ENCODE data around the gene NUP98.

Gene NUP98

DNA sequence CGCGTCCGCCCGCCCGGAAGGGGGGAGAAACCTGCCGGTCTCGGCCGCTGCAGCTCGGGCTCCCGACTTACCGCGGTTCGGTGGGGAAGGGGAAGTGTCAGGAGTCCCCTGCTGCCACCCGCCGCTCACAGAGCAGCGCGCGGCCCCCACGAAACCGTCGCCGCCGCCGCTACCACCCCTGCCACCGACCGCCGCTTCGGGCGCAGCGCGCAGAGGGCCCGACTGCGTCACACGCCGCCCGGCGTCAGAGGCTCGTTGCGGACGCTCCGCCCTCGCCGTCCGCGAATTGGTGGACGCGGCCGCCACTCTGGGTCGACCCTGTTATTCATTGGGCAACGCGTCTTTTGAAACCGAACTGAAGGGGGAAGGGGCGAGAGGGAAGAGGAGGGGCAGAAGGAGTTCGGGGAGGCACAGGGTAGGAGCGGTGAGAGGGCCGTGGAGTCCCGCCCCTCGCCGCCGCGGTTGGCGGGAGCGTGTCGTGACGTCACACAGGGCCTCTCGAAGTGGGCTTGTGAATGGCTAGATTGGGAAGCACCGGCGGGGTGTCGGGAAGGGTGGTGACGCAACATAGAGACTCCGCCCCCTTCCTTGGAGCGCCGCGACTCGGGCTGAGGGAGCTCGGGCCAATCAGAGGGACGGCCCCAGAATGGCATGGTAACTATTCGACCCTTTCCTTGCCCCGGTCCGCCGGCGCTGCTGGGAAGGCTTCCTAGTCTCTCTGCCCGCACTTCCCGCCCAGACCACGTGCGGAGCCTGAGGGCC lies at the start of gene NUP98:
Gene NUP98 (minus strand): TSS at position 226 of the 762 bp plus-strand sequence. CDS start 15,437 bp downstream, outside the sequence.
- peak; percentile 97 for FAIRE-seq

DNA sequence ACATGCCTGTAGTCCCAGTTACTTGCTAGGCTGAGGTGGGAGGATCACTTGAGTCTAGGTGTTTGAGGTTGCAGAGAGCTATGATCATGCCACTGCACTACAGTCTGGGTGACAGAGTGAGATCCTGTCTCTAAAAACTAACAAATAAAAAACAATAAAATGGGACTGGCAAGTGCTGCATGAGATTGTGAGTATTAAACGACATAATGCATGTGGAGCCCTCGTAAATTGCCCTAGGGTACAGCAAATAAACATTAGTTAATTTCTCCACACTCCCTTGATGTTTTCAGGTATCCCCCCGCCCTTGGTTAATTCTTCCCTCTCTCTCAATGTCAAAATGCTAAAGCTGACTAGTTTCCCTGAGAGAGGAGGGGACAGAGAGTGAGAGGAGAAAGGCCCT lies 48.3 kb upstream of the NUP98 start:
- FAIRE-seq, result no peak

DNA sequence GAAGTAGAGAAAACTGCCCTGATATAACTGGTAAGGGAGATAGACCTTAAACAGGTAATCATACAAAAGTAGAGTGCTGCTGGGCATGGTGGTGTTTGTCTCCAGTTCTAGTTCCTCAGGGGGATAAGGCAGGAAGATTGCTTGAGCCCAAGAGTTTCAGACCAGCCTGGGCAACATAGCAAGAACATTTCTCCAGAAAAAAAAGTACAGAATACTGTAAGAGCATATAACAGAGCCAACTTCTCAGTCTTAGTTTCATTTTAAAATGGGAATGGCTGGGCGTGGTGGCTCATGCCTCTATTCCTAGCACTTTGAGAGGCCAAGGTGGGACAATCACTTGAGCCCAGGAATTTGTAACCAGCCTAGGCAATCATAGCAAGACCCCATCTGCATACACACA lies 47.9 kb upstream of the NUP98 start:
- no peak for FAIRE-seq

DNA sequence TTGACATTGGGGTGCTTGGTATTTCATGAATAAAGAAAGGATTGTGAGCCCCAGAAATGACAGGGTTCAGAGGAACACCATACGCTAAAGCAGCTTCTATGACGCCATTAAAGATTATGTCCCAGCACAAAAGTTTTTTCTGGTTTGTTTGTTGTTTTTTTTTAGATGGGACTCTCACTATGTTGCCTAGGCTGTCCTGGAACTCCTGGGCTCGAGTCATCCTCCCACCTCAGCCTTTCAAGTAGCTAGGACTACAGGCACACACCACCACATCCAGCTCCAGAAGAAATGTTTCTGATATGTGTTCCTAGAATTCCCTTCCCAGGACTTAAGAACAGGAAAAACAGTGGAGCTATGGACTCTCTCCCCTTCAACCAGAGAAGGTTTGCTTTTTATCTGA lies 46.0 kb upstream of the NUP98 start:
- FAIRE-seq, result no peak

DNA sequence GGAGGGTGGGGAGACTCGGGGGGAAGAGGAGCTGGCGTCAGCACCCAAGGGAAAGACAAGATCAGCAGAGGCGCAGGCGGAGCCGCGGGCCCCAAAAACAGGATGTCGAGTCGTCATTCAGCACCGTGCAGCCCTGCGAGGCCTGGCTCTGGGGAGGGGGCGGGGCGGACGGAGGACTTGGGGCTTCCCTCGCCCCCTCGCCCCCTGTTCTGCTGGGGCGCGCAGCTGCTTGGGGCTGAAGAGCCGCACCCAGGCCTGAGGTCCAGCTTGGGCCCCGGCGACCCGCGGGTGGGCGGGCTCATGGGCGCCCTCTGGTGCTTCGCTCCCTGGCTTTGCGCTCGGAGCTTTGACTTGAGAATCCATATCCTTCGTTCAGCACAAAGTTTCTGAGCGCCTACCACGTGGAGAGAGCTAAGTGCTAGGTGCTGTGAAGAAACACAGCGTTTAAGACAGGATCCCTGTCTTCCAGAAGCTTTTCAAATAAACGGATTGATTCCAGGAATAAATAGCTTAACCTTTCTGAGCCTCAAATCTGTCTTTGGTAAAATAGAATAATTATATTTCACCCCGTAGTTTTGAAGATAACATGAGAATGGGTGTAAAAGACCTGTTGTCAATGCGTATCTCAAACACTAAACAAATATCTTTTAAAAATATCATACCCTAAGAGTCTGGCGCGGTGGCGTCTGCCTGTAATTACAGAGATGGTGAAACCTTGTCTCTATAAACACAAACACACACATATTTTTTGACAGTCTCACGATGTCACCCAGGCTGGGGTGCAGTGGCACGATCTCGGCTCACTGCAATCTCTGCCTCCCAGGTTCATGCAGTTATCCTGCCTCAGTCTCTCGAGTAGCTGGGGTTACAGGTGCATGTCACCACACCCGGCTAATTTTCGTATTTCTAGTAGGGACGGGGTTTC lies 44.3 kb upstream of the NUP98 start:
- no peak for FAIRE-seq

DNA sequence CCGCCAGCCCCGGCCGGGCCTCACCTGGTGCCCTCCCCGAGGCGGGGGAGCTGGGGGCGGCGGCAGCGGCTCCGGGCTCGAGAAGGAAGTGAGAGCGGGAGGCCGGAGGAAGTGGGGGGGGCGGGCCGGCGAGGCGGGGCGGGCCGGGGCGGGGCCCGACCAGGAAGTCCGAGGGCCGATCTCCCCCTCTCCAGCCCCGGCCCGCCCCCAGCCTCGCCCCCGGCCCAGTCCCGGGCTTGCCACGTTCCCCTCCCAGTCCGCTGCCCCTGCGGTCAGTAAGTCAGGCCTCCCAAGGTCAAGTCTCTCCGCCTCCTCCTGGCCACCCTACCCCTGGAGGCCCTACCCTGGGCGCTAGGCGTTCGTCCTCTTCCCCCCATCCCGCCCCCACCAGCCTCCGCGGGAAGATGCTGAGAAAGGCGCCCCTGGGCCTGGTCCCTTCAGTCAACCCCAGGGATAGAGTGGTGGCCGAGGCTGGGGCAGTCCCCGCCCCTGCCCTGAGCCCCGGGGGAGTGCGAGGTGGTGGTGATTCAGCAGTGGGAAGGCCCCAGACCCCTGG lies 43.6 kb upstream of the NUP98 start, which contains the start of gene RHOG:
Gene RHOG (minus strand): TSS at position 90 of the 556 bp plus-strand sequence. CDS start 12,821 bp downstream, outside the sequence.
- FAIRE-seq, result no peak

DNA sequence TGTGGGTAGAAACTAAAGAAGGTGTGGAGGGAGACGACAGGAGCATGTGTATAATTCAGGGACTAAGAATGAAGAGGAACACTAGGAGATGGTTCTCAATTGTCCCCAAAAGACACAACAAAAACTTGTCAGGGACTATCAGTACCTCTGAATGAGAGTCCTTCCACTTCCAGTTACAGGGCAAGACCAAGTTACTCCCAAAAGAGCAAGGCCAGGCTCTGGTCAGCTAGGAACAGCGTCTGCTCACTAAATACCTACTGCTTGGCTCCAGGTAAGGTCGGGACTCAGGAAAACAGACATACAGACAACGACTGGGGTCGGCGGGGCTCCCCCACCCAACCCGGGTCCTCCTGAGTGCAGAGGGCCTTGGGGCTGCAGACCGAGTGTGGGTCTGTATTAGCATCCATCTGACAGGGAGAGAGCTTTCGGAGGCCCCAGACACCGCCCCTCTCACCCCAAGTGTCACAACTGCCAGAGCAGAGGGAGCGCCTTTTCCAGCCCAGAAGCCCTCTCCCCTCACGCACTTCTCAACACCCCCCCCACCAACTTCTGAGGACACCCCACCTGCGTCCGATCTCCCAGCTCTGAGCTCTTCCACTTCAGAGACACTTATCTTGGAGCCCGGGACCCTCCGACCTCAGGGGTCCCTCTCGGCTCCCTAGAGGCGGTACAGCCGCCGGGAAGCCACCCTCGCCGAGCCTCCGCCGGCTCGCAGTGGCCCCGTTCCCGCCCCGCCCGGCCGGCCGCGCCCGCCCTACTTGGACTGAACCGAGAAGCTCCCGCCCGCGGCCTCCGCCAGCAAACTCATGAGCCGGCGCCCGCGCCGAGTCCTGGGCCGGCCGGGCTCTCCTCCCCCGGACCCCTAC lies 42.9 kb upstream of the NUP98 start:
- no peak for FAIRE-seq

DNA sequence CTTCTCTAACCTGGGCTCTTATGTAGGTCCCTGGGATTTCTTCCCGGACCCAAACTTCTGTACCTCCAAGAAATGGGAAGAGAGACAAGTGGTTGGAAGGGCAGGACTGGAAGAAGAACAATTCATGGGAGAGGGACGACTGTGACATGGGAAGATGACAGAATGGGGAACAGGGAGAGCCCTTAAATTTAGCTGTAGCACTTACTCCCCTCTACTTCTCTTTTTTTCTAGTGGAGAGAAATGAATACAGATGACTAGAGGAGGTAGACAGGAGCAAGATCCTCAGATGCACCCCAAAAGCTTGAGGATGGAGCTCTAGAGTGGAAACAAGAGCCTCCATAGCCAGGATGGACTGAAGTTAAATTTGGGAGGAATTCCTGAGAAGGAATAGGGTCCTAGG lies 41.1 kb upstream of the NUP98 start:
- no peak for FAIRE-seq

DNA sequence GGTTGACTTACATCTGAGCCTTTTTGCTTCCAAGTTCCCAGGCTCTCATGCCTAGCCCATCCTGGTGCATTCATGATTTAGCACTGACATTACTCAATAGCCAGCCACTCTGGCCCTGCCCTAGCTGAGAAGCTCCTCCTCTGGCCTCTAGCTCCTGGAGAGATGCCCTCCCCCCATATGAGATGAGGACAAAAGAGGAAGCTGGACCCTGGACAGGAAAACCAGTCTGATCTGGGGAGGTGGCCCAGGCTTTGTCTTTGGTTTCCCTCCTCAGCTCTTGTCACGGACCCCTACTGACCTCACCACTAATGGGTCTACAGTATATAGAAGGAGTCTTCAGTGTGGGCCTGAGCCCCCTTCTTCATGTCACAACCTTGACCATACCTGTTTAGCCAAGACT lies 40.4 kb upstream of the NUP98 start:
- no peak for FAIRE-seq

DNA sequence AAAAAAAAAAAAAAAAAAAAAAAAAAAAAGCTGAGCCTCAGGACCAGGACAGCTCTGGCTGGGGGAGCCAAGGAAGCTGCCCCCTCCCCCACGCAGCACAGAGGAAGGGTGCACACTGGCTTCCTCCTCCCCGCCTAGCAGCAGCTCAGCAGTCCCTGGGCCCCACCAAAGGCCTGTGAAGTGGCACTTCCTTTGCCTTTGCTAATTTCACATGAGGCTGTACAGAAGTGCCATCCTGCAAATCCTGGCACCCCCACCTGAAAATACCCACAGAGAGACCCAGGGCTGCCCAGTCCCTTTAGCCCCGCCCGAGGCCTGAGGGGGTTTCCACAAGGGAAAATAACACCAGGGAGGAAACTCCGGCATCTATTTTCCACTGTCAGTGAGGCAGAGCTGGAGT lies 39.5 kb upstream of the NUP98 start:
- FAIRE-seq, result no peak

DNA sequence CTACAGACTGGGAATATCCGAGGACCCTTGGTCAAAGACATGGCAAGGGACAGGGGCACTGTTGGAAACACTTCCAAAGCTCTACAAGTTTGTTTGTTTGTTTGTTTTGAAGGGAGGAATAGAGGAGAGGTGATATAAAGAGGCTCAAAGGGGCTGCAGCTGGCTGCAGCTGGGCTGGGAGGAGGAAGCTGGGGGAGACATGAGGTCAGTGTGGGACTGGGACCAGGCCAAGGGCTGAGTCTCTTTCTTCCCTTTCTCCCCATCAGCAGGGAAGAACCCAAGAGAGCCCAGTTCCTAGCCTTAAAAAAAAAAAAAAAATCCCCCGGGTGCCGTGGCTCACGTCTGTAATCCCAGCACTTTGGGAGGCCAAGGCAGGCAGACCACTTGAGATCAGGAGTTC lies 38.4 kb upstream of the NUP98 start:
- no peak for FAIRE-seq

DNA sequence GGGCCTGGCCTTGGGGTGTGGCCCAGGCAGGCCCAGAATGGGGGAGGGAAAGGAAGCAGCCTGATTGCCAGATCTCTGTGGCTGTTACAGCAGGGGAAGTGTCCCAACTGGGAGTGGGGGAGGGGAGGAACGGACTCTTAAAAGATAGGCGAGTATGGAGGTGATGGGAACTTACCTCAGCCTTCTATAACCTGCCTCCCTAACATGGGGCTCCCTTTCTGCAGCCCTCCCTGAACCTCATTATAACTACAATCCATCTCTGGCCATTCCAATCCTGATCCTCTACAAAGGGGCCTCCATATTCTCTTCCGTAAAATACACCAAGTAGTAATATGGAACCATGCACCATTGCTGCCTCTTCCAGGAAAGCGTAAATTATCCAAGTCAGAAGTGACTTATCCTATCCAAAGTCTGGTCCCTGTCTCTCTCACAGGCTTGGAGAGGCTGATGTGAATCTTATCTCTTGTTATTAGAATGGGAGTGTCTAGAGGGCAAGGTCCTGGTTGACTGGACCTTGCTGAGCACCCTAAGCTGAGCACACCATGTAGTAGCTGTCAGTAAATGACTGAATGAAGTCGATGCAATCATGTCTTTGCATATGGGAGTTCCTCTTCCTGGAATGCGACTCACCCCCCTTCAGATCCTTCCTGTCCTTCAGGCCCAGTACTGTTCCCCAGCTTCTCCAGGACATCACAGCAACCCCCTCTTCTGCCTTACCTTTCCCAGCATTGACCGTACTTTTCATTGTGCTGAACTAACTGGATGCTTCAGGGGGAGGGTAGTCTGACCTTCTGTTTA lies 37.5 kb upstream of the NUP98 start:
- no peak for FAIRE-seq

DNA sequence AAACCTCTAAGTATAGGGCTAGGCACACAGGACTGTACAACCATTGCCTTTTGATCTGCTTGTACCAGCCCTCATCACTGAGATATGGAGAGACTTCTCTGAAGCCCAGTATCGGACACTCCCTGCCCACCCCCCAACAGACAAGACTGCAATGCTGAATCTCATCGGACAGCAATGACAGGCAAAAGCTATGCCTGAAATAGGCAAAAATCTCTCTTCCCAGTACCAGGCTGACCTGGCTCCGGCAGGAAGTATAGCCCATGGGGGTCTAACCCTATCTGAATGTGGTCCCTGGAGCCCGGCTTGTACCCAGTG lies 37.0 kb upstream of the NUP98 start:
- FAIRE-seq, result no peak

DNA sequence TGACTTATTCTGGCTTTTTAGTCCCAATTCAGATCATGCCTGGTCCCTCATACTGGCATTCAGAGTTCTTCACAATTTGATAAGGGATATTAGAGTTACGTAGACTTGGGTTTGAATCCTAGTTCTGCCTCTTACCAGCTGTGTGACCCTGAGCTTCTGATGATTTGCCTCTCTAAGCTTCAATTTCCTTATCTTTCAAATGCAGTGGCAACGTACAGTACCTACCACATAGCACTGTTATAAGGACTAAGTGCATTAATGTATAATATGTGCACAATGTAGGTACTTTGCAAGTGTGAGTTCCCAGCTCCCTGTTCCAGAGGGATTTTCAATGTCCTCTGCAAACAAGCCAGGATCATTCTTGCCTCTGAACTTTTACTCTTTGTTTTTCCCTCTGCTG lies 36.1 kb upstream of the NUP98 start:
- no peak for FAIRE-seq

DNA sequence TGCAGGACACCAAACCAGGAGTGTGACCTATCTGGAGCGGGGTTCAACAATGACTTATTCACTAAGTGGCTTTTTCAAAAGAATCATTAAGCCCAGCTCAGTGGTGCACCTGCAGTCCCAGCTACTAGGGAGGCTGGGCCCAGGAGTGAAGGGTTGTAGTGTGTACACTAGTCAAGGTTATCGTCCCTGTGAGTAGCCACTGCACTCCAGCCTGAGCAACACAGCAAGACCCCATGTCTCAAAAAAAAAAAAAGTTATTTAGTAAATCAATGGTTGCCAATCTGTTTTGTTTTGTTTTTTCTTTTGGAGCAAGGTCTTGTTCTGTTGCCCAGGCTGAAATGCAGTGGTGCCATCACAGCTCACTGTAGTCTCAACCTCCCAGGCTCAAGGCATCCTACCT lies 35.5 kb upstream of the NUP98 start:
- FAIRE-seq, result no peak

DNA sequence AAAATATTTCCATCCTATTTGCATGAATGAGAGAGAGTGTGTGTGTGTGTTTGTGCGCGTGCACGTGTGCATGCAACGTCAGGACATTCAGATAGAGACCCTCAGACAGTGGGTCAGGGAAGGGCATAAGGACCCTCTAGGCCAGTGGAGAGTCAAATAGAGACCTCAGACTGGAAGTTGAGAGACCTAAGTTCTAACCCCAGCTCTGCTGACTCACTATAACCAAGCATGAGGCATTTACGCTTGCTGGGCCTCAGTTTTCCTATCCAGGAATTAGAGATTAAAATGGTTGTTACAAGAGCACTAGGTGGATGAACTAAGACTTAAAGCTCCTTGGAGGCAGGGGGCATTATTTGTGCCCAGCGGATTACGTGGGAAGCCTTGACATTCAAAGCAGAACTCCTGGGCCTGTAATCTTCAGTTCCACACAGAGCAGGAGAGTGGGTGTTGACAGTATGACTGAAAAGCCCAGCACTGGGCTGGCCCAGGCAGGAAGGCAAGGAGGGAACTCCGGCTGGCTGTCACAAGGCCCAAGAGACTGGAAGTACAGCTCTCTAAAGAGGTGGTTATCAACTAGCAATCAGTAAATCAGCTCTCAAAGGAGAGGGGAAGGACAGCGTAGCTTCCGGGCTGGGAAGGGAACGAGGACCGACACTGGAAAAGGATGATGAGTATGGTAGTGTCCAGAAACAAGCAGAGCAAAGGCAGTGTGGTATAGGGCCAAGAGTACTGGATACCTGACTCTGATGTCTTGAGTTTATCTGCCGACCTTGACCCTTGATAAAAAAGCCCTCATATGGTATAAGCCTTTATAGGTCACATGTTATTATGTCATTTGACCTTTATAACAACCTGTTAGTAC lies 34.3 kb upstream of the NUP98 start:
- no peak for FAIRE-seq

DNA sequence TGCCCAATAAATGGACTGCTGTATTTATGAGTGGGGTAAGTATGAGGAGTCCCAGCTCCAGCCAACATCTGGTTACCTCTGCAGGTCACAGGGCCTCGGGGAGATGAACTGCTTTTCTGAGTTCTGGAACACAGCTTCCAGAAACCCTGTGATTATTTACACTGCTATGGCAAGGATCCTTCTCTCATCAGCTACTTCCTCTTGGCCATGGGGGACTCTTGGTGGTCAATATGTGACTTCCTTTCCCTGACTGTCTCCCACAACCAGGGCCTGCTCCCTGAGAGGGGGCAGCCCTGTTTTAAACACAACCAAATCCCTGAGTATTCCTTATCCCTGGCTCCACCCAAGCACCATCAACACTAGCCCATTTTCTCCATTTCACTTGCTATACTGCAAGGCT lies 33.4 kb upstream of the NUP98 start:
- no peak for FAIRE-seq

DNA sequence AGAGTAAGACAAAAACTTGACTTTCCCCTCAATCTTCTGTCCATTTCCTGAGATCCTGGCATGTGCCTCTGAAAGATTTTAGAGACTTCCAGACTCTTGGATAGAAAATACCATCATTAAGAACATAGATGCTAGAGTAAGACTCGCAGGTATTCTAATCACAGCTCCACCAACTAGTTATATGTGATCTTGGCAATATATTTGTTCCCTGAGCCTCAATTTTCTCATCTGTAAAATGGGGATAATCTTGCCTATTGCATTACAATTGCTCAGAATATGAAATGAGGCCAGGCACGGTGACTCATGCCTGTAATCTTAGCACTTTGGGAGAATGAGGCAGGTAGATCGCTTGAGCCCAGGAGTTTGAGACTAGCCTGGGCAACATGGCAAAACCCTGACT lies 32.7 kb upstream of the NUP98 start:
- no peak for FAIRE-seq

DNA sequence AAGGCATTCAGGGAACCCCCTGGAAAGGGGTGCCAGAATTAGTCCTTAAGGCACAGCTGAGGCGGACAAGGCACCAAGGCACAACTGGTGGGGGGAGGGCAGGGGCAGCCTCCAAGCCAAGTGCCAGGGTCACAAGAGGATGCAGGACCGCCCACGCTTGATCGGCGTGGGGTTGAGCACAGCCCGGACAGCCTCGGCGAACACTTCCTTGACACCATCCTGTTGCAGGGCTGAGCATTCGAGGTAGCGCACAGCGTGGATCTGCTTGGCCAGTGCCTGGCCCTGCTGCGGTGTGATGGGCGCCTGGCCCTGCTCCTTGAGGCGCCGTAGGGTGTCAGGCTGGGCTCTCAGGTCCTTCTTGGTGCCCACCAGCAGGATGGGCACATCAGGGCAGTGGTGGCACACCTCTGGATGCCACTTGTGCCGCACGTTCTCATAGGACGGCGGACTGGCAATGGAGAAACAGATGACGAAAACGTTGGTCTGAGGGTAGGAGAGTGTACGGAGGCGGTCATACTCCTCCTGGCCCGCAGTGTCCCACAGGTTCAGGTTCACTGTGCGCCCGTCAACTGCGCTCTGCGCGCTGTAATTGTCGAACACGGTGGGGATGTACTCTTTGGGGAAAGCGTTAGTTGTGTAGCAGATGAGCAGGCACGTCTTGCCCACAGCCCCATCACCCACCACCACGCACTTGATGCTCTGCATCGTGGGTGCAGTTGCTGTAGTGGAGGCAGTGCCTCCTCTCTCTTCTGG lies 30.3 kb upstream of the NUP98 start:
- FAIRE-seq, result no peak

DNA sequence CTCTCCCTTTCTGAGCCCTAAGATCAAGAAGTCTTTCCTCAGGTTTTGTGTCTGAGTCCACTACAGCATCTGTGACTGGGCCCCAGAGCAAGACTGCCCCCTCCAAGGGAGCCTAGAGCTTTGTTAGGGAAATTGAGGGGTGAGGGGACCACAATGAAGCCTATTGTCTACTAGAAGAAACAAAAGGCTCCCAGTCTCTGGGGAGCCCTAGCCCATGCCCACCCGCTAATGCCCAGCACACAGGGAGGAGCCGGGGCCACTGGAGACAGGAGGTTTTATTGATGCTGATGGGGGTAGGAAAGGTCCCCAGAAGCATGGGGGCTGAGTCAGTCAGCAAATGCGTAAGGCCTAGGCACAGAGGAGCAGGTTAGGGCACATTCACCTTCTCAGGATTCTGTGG lies 29.4 kb upstream of the NUP98 start:
- FAIRE-seq, result no peak

Measured in endometrium (tissue), 2 donors.